ENCODE data around the gene MAP4K3.

- TF ChIP-seq POLR2A (IDR thresholded peaks at IDR 0.05) (no peak), CTCF (IDR thresholded peaks at IDR 0.05) (no peak)
Observed at GRCh38 chr2:39234754-39235153, 202.3 kb downstream of the MAP4K3 start.
